Gastrocnemius medialis (tissue), 4 donors: Measurements from ENCODE around the gene BRCA1. TPM values are rescaled to one million over a fixed set of nuclear protein-coding genes. Genes with fewer than 3 reads are reported as not detected.

Source experiments
- ATAC-seq, 2 donors: fragments of 150-250 bp; one replicate each; pipeline ENCODE4 v1.9.1; 2016
- DNase-seq, 2 donors: peaks; one replicate each; pipeline ENCODE4 v3.0.0-alpha.2; 2019
- H3K27ac ChIP-seq, 4 donors: fragments of 200-600 bp; sonication (generic); 1 replicate in 1 of 4; 2 replicates in 3 of 4; pipeline ENCODE4 v1.5.1; 2016 to 2018; ENCODE audit warnings: mild to moderate bottlenecking in 2 of 4, moderate library complexity in 1 of 4
- H3K27me3 ChIP-seq, 3 donors: fragments of 200-600 bp; sonication (generic) in 2 of 3; 1 replicate in 1 of 3; 2 replicates in 2 of 3; pipeline versions ENCODE4 v1.5.1 to v1.6.0; 2016 to 2019; ENCODE audit warnings: mild to moderate bottlenecking in 1 of 3, moderate library complexity in 1 of 3
- H3K36me3 ChIP-seq, 2 donors: fragments of 200-600 bp; sonication (generic) in 1 of 2; one replicate each; pipeline ENCODE4 v1.5.1; 2017 to 2018
- H3K4me1 ChIP-seq, 2 donors: fragments of 200-600 bp; sonication (generic) in 1 of 2; one replicate each; pipeline ENCODE4 v1.5.1; 2016 to 2017; ENCODE audit warnings: mild to moderate bottlenecking in 2 of 2
- H3K4me3 ChIP-seq, 4 donors: fragments of 200-600 bp; sonication (generic) in 3 of 4; 1 replicate in 1 of 4; 2 replicates in 3 of 4; pipeline ENCODE4 v1.5.1; 2016 to 2019; ENCODE audit warnings: mild to moderate bottlenecking in 2 of 4
- H3K9me3 ChIP-seq, 3 donors: fragments of 200-600 bp; sonication (generic) in 2 of 3; 1 replicate in 1 of 3; 2 replicates in 2 of 3; pipeline ENCODE4 v1.5.1; 2016 to 2019
- POLR2A ChIP-seq, 2 donors: fragments of 450-650 bp; IDR thresholded peaks; one replicate each; pipeline ENCODE4 v1.6.1; 2017; ENCODE audit warnings: antibody characterized with exemption in 2 of 2, mild to moderate bottlenecking in 2 of 2, moderate library complexity in 2 of 2
- in situ Hi-C, 4 donors: fragments of 200-750 bp; cut with MboI; loops; one replicate each; pipeline versions ENCODE4 v1.15.0 to v1.8.0; 2017; ENCODE audit warnings: low sequenced_read_pairs in 4 of 4
- intact Hi-C: fragments of 100-400 bp; cut with DNase I; formaldehyde crosslinking; loops from one replicate; pipeline ENCODE4 v1.15.1; 2023; ENCODE audit warnings: low total_unique reads
- total RNA-seq, 4 donors: library from RNA; depleted of rRNA; stranded (reverse); fragments of >200 nt; gene quantifications; one replicate each; pipeline versions ENCODE4 v1.1.0 to v1.2.3, GENCODE V29; 2016
- TF ChIP-seq, protein P1 (sequence below), 5 experiments: fragments of 450-650 bp in 3 of 5; fragments of 200-600 bp in 2 of 5; sonication (generic) in 2 of 5; IDR thresholded peaks in 4 of 5; conservative IDR thresholded peaks in 1 of 5; 1 replicate in 4 of 5; 2 replicates in 1 of 5; pipeline ENCODE4 v1.5.1; 2016 to 2019; ENCODE audit warnings: antibody characterized with exemption in 5 of 5, mild to moderate bottlenecking in 3 of 5, moderate library complexity in 3 of 5

Gene BRCA1
- total RNA-seq, 4 donors from 2014 or later = 2.8 to 4.8 (median 4.0) TPM

DNA sequence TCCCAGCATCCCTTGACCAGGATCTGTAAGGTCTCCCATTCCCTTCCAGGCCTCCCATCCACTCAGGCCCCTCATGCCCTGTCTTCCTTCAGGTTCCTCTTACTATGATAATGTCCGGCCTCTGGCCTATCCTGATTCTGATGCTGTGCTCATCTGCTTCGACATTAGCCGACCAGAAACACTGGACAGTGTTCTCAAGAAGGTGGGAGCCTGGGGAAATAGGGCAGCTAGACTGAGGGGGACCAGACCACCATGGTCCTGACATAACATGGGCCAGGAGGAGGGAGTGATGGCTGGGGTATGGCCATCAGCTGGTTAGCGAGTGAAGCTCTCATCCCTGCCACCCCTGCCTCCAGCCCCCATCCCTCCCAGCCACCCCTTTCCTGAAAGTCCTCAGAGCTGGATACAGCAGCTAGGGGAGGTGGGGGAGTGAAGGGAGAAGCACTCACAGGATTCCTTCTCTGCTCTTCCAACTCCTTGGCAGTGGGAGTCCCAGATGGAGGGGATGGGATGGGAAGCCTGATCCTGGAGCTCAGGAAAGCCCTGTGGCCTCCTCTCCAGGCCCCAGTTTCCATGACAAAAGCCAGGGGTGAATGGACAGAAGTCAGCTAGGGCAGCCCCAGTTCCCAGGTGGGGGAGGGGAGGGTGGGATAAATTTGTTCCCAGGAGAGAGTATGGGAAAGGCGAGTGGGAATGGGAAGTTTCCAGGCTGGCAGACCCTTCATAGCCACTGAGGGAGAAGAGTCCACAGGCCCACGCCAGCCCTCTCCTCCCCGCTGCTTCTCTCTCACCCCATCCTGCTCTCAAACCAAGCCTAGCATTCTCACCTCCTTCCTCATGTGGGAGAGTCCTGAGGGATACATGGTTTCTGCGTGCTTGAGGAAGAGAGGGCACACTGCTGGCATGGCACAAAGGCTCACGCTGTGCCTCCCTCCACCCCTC is 97.8 kb downstream of the BRCA1 start:
- no peak for ATAC-seq
- DNase-seq = no peak
- intact Hi-C loops (no loop called here), in situ Hi-C loops (no loop called here)
- TF ChIP-seq POLR2A (IDR thresholded peaks at IDR 0.05) = no peak
- TF ChIP-seq, protein P1, sequence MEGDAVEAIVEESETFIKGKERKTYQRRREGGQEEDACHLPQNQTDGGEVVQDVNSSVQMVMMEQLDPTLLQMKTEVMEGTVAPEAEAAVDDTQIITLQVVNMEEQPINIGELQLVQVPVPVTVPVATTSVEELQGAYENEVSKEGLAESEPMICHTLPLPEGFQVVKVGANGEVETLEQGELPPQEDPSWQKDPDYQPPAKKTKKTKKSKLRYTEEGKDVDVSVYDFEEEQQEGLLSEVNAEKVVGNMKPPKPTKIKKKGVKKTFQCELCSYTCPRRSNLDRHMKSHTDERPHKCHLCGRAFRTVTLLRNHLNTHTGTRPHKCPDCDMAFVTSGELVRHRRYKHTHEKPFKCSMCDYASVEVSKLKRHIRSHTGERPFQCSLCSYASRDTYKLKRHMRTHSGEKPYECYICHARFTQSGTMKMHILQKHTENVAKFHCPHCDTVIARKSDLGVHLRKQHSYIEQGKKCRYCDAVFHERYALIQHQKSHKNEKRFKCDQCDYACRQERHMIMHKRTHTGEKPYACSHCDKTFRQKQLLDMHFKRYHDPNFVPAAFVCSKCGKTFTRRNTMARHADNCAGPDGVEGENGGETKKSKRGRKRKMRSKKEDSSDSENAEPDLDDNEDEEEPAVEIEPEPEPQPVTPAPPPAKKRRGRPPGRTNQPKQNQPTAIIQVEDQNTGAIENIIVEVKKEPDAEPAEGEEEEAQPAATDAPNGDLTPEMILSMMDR (IDR thresholded peaks at IDR 0.05 in 4 of 5, conservative IDR thresholded peaks at IDR 0.05 in 1 of 5) = no peak
- no peak overlapping the region for H3K27ac ChIP-seq
- no peaks in the 10 kb centered on the region for H3K27me3 ChIP-seq
- no peak overlapping the region for H3K4me3 ChIP-seq
- H3K36me3 ChIP-seq = no peaks in the 10 kb centered on the region
- H3K4me1 ChIP-seq = peaks cover 13 to 17% of the 10 kb centered on the region in 2 donors
- H3K9me3 ChIP-seq = no peaks in the 10 kb centered on the region

DNA sequence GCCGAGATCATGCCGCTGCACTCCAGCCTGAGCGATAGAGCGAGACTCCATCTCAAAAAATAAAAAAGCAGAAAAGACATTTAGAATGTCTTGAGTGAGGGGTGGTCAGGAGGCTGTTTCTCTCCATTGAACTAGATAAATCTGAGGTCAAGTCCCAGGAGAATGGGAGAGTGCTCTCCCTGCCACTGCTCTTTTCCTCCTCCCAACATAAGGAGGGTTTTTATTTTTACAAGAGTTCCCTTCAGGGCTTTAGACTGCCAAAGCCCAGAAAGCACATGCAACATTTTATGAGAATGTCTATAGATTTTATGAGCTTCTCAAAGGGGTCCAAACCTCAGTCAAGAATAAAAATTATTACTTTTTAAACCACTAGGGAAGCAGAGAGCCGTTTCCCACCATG is 98.6 kb downstream of the BRCA1 start:
- no peaks in the 10 kb centered on the region for H3K27me3 ChIP-seq
- no peak for DNase-seq
- no peak for TF ChIP-seq POLR2A (IDR thresholded peaks at IDR 0.05)
- TF ChIP-seq, protein P1 (IDR thresholded peaks at IDR 0.05 in 4 of 5, conservative IDR thresholded peaks at IDR 0.05 in 1 of 5) = no peak
- no peak overlapping the region for H3K27ac ChIP-seq
- intact Hi-C loops (no loop called here), in situ Hi-C loops (no loop called here)
- H3K36me3 ChIP-seq = no peaks in the 10 kb centered on the region
- no peaks in the 10 kb centered on the region for H3K9me3 ChIP-seq
- no peak for ATAC-seq
- H3K4me3 ChIP-seq = no peak overlapping the region
- H3K4me1 ChIP-seq = peaks cover 14 to 17% of the 10 kb centered on the region in 2 donors

DNA sequence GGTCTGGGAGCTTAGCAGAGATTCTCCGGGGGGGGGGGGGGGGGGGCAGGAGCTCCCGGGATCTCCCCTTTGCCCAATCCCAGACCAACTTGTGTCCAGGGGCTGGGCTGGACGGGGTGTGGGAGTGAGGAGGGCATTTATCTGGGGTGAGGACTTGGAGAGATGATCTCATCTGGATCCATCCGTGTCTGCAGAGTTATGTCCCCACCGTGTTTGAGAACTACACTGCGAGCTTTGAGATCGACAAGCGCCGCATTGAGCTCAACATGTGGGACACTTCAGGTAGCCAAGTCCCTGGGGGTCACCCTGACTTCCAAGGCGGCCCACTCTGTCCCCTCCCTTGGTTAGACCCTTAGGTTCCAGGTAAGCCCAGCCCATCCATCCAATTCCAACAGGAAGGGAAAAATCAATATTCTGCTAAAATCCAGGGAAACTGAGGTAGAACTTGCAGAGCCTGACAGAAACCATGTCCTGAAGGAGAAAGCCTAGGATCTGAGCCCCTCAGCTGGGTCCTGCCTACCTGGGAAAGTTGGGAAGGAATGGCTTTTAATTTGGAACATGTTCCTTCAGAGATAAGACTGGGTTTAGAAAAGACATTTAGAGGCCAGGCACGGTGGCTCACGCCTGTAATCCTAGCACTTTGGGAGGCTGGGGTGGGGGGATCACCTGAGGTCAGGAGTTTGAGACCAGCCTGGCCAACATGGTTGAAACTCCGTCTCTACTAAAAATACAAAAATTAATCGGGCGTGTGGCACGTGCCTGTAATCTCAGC is 99.2 kb downstream of the BRCA1 start:
- H3K27ac ChIP-seq = no peak overlapping the region
- H3K27me3 ChIP-seq = no peaks in the 10 kb centered on the region
- DNase-seq (no peak), ATAC-seq (no peak)
- TF ChIP-seq POLR2A (IDR thresholded peaks at IDR 0.05) = no peak
- TF ChIP-seq, protein P1 (IDR thresholded peaks at IDR 0.05 in 4 of 5, conservative IDR thresholded peaks at IDR 0.05 in 1 of 5) = no peak
- intact Hi-C loops = loop anchor here (2.0 kb wide), 1 partner anchor 145 kb away; the partner anchor contains the start of gene NBR1
- H3K9me3 ChIP-seq = no peaks in the 10 kb centered on the region
- peaks cover 14 to 17% of the 10 kb centered on the region in 2 donors for H3K4me1 ChIP-seq
- H3K36me3 ChIP-seq = no peaks in the 10 kb centered on the region
- no peak overlapping the region for H3K4me3 ChIP-seq
- in situ Hi-C loops = no loop called here

DNA sequence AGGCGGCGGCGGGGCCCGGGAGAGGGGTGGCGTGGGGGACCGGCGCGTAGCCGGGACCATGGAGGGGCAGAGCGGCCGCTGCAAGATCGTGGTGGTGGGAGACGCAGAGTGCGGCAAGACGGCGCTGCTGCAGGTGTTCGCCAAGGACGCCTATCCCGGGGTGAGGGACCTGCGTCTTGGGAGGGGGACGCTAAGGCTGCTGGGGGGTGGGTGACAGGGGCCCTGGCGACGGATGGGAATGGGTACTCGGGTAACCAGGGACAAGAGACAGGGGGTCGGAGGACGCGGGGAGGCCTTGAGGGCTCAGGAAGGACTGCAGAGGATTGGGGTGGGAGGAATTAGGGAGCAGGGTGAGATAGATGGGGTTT is 99.9 kb downstream of the BRCA1 start:
- peaks cover 15 to 17% of the 10 kb centered on the region in 2 donors for H3K4me1 ChIP-seq
- no peaks in the 10 kb centered on the region for H3K9me3 ChIP-seq
- peak overlapping the region in 2 of 4 donors; percentile 10 to 60 for H3K27ac ChIP-seq
- peak overlapping the region; percentile 38 to 65 (median 60) for H3K4me3 ChIP-seq
- TF ChIP-seq POLR2A (IDR thresholded peaks at IDR 0.05) = no peak
- TF ChIP-seq, protein P1 (IDR thresholded peaks at IDR 0.05 in 4 of 5, conservative IDR thresholded peaks at IDR 0.05 in 1 of 5) = no peak
- no peak for ATAC-seq
- no peaks in the 10 kb centered on the region for H3K36me3 ChIP-seq
- DNase-seq = no peak
- in situ Hi-C loops (no loop called here), intact Hi-C loops (loop anchor here (2.0 kb wide), 1 partner anchor 146 kb away; the partner anchor contains the start of gene NBR1)
- no peaks in the 10 kb centered on the region for H3K27me3 ChIP-seq
